ENCODE data around the gene TTLL11.

DNA sequence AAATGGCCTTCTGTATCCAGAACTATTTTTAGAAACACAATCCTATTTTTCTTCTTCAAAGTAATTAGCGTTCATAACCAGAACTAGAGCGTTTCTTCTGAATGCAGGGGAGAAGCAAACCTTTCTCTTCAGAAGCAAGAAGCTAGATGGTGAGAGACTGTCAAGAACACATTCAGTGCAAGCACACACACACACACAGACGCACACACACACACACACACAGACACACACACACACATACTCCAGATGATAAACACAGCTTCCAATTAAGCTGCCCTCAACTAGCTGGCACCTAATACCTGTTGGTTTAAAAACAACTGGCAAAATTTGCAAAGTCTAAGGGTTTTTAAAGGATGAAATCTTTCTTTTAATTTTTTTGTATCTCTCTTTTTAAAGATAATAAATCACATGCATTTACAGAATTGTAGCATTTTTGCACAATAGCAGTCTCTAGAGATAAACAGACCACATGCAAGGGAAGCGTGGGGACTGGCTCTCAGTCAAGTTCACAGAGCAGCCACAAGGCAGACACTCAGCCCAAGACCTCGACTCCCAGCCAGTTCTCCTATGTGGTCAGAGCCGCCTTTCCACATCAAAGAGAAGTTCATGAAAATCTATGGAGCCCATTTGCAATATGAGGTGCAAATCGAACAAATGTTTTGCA lies 138.5 kb downstream of the TTLL11 start:
- TF ChIP-seq CTCF (optimal IDR thresholded peaks at IDR 0.05 in 1 of 3, IDR thresholded peaks at IDR 0.05 in 1 of 3, conservative IDR thresholded peaks at IDR 0.05 in 1 of 3; ENCODE audit: extremely low read depth in 1 of 3, insufficient read depth in 2 of 3, low read length in 3 of 3) (no peak), EZH2 (IDR thresholded peaks at IDR 0.05; ENCODE audit: low read length) (no peak)

All from keratinocyte (primary cell).